ENCODE measurements around the gene SRSF6.

GRCh38 chr20:43460830-43461200 lies 3.1 kb downstream of the SRSF6 start:
- TF ChIP-seq CTCF (conservative IDR thresholded peaks at IDR 0.05; ENCODE audit: low read length) (no peak), EZH2phosphoT487 (IDR thresholded peaks at IDR 0.05; ENCODE audit: borderline replicate concordance, low read depth, low read length) (no peak)

All from OCI-LY7 (cell line).